Liver (tissue), 2 donors: ENCODE measurements around the gene FBXL15.

Experiments used
- CTCF ChIP-seq: fragments of 150-350 bp; IDR thresholded peaks from 2 replicates; pipeline ENCODE4 v1.5.1; 2017; ENCODE audit warnings: improper control_type of control experiment, low read depth, low read length; ENCODE audit not compliant: missing input control
- MAX ChIP-seq: IDR thresholded peaks from 2 replicates; pipeline ENCODE4 v1.6.1; 2016; ENCODE audit warnings: antibody characterized with exemption
- donor health status: healthy.

GRCh38 chr10:102393411-102394078 lies 27.1 kb upstream of the FBXL15 start:
- TF ChIP-seq MAX: no peak
- TF ChIP-seq CTCF: peak; percentile 94
